Measurements from ENCODE around the gene WNT5B.
A peak's percentile ranks its signal among the peaks of the same experiment; 100 is the strongest.

Gene WNT5B

GRCh38 chr12:1618489-1618888 lies 10.5 kb upstream of the WNT5B start:
- Histone ChIP-seq H3F3A (ENCODE audit: low read depth) (no peaks in the 10 kb centered on the region), H4K20me1 (ENCODE audit: insufficient read depth, low read length, poor library complexity, severe bottlenecking) (no peaks in the 10 kb centered on the region), H3K9me3 (ENCODE audit: insufficient read depth, low read depth, low read length) (no peaks in the 10 kb centered on the region), H3K9me2 (replicated peaks; ENCODE audit: low read depth, low read length) (no peaks in the 10 kb centered on the region), H2AFZ (ENCODE audit: low read length) (no peak overlapping the region), H3K9ac (ENCODE audit: low read depth, low read length, poor library complexity, severe bottlenecking) (no peak overlapping the region), H3K4me3 (ENCODE audit: low read length, poor library complexity, severe bottlenecking) (no peak overlapping the region), H3K4me2 (ENCODE audit: low read depth, low read length, poor library complexity, severe bottlenecking) (no peak overlapping the region), H3K36me3 (ENCODE audit: insufficient read depth, low read length) (no peaks in the 10 kb centered on the region), H3K27me3 (ENCODE audit: insufficient read depth, low read length, poor library complexity, severe bottlenecking) (no peaks in the 10 kb centered on the region), H3K79me2 (ENCODE audit: insufficient read depth, low read length) (no peaks in the 10 kb centered on the region), H3K4me1 (ENCODE audit: insufficient read depth, low read length, poor library complexity, severe bottlenecking) (peaks cover 15% of the 10 kb centered on the region)
- TF ChIP-seq CTCF (conservative IDR thresholded peaks at IDR 0.05; ENCODE audit: low read length) (no peak), EZH2phosphoT487 (IDR thresholded peaks at IDR 0.05; ENCODE audit: borderline replicate concordance) (no peak)

- H3K4me2 ChIP-seq (ENCODE audit: low read depth, low read length, poor library complexity, severe bottlenecking), result no peak overlapping the region
- H3K4me1 ChIP-seq (ENCODE audit: insufficient read depth, low read length, poor library complexity, severe bottlenecking), result peaks cover 15% of the 10 kb centered on the region
- no peak overlapping the region for H2AFZ ChIP-seq (ENCODE audit: low read length)
- TF ChIP-seq CTCF (conservative IDR thresholded peaks at IDR 0.05; ENCODE audit: low read length) (no peak), EZH2phosphoT487 (IDR thresholded peaks at IDR 0.05; ENCODE audit: borderline replicate concordance) (no peak)
- no peaks in the 10 kb centered on the region for H3F3A ChIP-seq (ENCODE audit: low read depth)
- no peaks in the 10 kb centered on the region for H3K9me2 ChIP-seq (replicated peaks; ENCODE audit: low read depth, low read length)
- H3K4me3 ChIP-seq (ENCODE audit: low read length, poor library complexity, severe bottlenecking), result no peak overlapping the region
- no peaks in the 10 kb centered on the region for H3K36me3 ChIP-seq (ENCODE audit: insufficient read depth, low read length)
- no peaks in the 10 kb centered on the region for H3K79me2 ChIP-seq (ENCODE audit: insufficient read depth, low read length)
- no peaks in the 10 kb centered on the region for H3K9me3 ChIP-seq (ENCODE audit: insufficient read depth, low read depth, low read length)
- no peak overlapping the region for H3K9ac ChIP-seq (ENCODE audit: low read depth, low read length, poor library complexity, severe bottlenecking)
- H3K27me3 ChIP-seq (ENCODE audit: insufficient read depth, low read length, poor library complexity, severe bottlenecking), result no peaks in the 10 kb centered on the region
- H4K20me1 ChIP-seq (ENCODE audit: insufficient read depth, low read length, poor library complexity, severe bottlenecking), result no peaks in the 10 kb centered on the region
Measured at GRCh38 chr12:1619159-1619558, 9.9 kb upstream of the WNT5B start.

GRCh38 chr12:1619587-1619986 lies 9.4 kb upstream of the WNT5B start:
- Histone ChIP-seq H3K9me3 (ENCODE audit: insufficient read depth, low read depth, low read length) (no peaks in the 10 kb centered on the region), H3K79me2 (ENCODE audit: insufficient read depth, low read length) (no peaks in the 10 kb centered on the region), H3K9ac (ENCODE audit: low read depth, low read length, poor library complexity, severe bottlenecking) (no peak overlapping the region), H3K4me3 (ENCODE audit: low read length, poor library complexity, severe bottlenecking) (no peak overlapping the region), H2AFZ (ENCODE audit: low read length) (no peak overlapping the region), H3K4me2 (ENCODE audit: low read depth, low read length, poor library complexity, severe bottlenecking) (peak overlapping the region; percentile 10), H3K36me3 (ENCODE audit: insufficient read depth, low read length) (no peaks in the 10 kb centered on the region), H3K4me1 (ENCODE audit: insufficient read depth, low read length, poor library complexity, severe bottlenecking) (peaks cover 15% of the 10 kb centered on the region), H3F3A (ENCODE audit: low read depth) (no peaks in the 10 kb centered on the region), H4K20me1 (ENCODE audit: insufficient read depth, low read length, poor library complexity, severe bottlenecking) (no peaks in the 10 kb centered on the region), H3K9me2 (replicated peaks; ENCODE audit: low read depth, low read length) (no peaks in the 10 kb centered on the region), H3K27me3 (ENCODE audit: insufficient read depth, low read length, poor library complexity, severe bottlenecking) (no peaks in the 10 kb centered on the region)
- TF ChIP-seq EZH2phosphoT487 (IDR thresholded peaks at IDR 0.05; ENCODE audit: borderline replicate concordance) (no peak), CTCF (conservative IDR thresholded peaks at IDR 0.05; ENCODE audit: low read length) (no peak)

Measured in Loucy (cell line).